BJ (cell line): ENCODE results near the gene MLN. TPM values are rescaled to one million over a fixed set of nuclear protein-coding genes. Genes with fewer than 3 reads are reported as not detected.
A peak's percentile ranks its signal among the peaks of the same experiment; 100 is the strongest.

ENCODE experiments used
- CTCF ChIA-PET: fragments of 350-600 bp; formaldehyde crosslinking; extraction: SDS; loops from one replicate; lab custom pipeline; 2021; ENCODE audit warnings: antibody characterized with exemption, inconsistent platforms; lab: Yijun Ruan, JAX
- POLR2A ChIA-PET: fragments of 300-600 bp; sonication (Branson Sonifier 250); formaldehyde crosslinking; extraction: SDS; loops from one replicate; lab custom pipeline; 2021; ENCODE audit warnings: antibody characterized with exemption; lab: Charles Lee
- DNase-seq: peaks from one replicate; pipeline ENCODE4 v3.0.0-alpha.2; 2011; ENCODE audit warnings: low read depth
- H3K27me3 ChIP-seq: 2 replicates; pipeline ENCODE4 v1.6.0; 2011; ENCODE audit warnings: low read length; ENCODE audit not compliant: control insufficient read depth, insufficient read depth
- H3K36me3 ChIP-seq: 2 replicates; pipeline ENCODE4 v1.5.1; 2011; ENCODE audit warnings: low read length; ENCODE audit not compliant: control insufficient read depth, insufficient read depth
- H3K4me3 ChIP-seq: 2 replicates; pipeline ENCODE4 v1.5.1; 2011; ENCODE audit warnings: low read depth, mild to moderate bottlenecking, control low read depth, low read length
- CTCF ChIP-seq: IDR thresholded peaks from 2 replicates; pipeline ENCODE4 v1.5.1; 2011; ENCODE audit warnings: low read depth, mild to moderate bottlenecking, control low read depth, inconsistent platforms, low read length, moderate library complexity; ENCODE audit not compliant: insufficient read depth
- polyA plus RNA-seq: library from polyadenylated mRNA; depleted of rRNA; stranded (reverse); fragments of >200 nt; gene quantifications from 2 replicates; pipeline ENCODE4 v1.2.3, GENCODE V29; 2011

MLN gene
- polyA plus RNA-seq, 1 experiment = not detected

- TF ChIP-seq CTCF = no peak
- DNase-seq = no peak
Observed at GRCh38 chr6:33747823-33748222, 56.0 kb downstream of the MLN start.

DNA sequence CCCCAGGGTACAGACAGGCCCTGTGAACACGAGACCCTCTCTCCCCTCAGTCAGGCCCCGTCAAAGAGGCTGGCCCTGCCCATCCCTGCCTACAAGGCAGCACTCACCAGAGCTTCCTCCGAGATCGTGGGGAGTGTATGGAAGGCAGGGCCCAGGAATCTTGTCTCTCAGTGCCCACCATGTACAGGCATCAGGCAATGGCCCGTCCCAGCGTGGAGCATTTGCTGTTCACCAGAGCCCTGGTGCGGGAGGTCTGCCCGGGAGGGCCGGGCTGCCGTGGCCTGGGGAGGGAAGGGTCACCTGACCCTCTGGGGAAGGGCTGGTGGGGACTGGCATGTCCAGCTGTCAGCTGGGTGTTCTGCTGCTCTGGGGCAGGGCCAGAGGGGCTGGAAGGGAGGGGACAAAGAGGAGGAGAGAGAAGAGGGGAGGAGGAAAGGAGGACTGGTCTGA, 57.1 kb downstream of the MLN start, which contains the start of gene IP6K3:
Gene IP6K3 (minus strand): TSS at position 255 of the 450 bp plus-strand sequence. CDS start 11,429 bp downstream, outside the sequence.
- no peaks in the 10 kb centered on the region for H3K27me3 ChIP-seq
- POLR2A ChIA-PET = no interaction called here
- no peaks in the 10 kb centered on the region for H3K36me3 ChIP-seq
- no peak within 1 kb of the TSS for H3K4me3 ChIP-seq
- CTCF ChIA-PET = interaction anchor here (0.6 to 24.3 kb wide), 10 partner anchors 18 to 398 kb away, joined by 3 to 567 read pairs (median 6); partner anchors contain the start of gene UQCC2
- no peak for TF ChIP-seq CTCF
- DNase-seq = no peak

More at GRCh38 chr6:33747823-33748222, 56.0 kb downstream of the MLN start:
- CTCF ChIA-PET = interaction anchor here (5.0 to 24.3 kb wide), 3 partner anchors 17 to 280 kb away, joined by 29 to 567 read pairs (median 78); partner anchors contain the start of gene UQCC2
- Histone ChIP-seq H3K27me3 (no peaks in the 10 kb centered on the region), H3K4me3 (no peak overlapping the region), H3K36me3 (no peaks in the 10 kb centered on the region)
- POLR2A ChIA-PET = no interaction called here

GRCh38 chr6:33746036-33746600, 57.7 kb downstream of the MLN start:
- Histone ChIP-seq H3K36me3 (no peaks in the 10 kb centered on the region), H3K4me3 (no peak overlapping the region), H3K27me3 (no peaks in the 10 kb centered on the region)
- POLR2A ChIA-PET = no interaction called here
- no peak for DNase-seq
- TF ChIP-seq CTCF = peak; percentile 37; the same call in 1 of the 2 replicates
- CTCF ChIA-PET = interaction anchor here (0.6 to 24.3 kb wide), 12 partner anchors 18 to 409 kb away, joined by 3 to 567 read pairs (median 6); partner anchors contain the start of gene UQCC2

- ChIA-PET POLR2A (no interaction called here), CTCF (interaction anchor here (1.0 to 24.3 kb wide), 16 partner anchors 8 to 410 kb away, joined by 3 to 567 read pairs (median 6); partner anchors contain the start of gene UQCC2)
- H3K4me3 ChIP-seq = no peak overlapping the region
- TF ChIP-seq CTCF = no peak
- no peaks in the 10 kb centered on the region for H3K36me3 ChIP-seq
- H3K27me3 ChIP-seq = no peaks in the 10 kb centered on the region
- DNase-seq = no peak
Observed at GRCh38 chr6:33745548-33745947, 58.3 kb downstream of the MLN start.

DNA sequence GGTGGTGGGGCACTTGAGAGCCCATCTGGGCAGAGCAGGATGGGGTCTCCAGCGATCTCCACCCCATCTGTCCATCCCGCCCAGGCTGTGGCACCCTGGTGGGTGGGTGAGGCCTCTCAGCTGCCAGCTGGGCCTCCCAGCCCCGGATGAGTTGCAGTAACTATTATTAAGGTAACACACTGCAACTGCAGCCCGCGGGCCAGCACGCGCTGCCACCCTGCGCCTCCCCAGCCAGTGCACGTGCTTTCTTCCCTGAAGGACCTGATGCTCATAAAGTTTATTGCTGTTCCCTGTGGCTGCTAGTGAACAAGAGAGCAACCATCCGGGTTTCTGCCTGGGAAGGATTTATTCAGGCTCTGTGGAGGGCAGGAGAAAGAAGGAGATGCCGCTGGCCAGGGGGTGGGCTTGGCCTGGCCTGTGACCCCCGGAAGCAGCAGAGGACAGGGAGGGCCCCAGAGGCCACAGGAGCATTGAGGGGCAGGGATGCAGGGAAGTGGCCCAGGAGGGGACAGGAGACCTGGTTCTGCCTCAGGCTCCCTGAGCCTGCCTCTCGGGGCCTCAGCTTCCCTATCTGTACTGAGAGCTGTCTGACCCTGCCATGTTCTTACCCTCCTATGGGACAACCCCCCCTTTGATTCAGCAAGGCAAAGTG, 58.8 kb downstream of the MLN start:
- ChIA-PET POLR2A (no interaction called here), CTCF (interaction anchor here (0.5 to 24.3 kb wide), 24 partner anchors 9 to 590 kb away, joined by 3 to 567 read pairs (median 6); partner anchors contain the start of gene UQCC2)
- DNase-seq = no peak
- Histone ChIP-seq H3K36me3 (no peaks in the 10 kb centered on the region), H3K27me3 (no peaks in the 10 kb centered on the region), H3K4me3 (no peak overlapping the region)
- TF ChIP-seq CTCF = no peak
